Cardiac septum (tissue), 1 donor: ENCODE results near the gene PRCP. TPM values are rescaled to one million over a fixed set of nuclear protein-coding genes. Genes with fewer than 3 reads are reported as not detected.

ENCODE experiments used
- DNase-seq: peaks from one replicate; pipeline ENCODE4 v3.0.0-alpha.2; 2020; ENCODE audit warnings: low spot score
- intact Hi-C: fragments of 100-400 bp; cut with DNase I; formaldehyde crosslinking; loops from one replicate; pipeline ENCODE4 v1.14.0; 2022
- total RNA-seq: library from RNA; stranded (reverse); fragmentation: NEBNext Ultra II Directional; extraction: Animal tissue kit (Norgen Biotek cat#: 25700); gene quantifications from one replicate; pipeline ENCODE4 v1.2.1, GENCODE V29; 2021
- donor health status: DM: no; HTN: no; CAD: no.

The PRCP gene
- total RNA-seq, 1 donor from 2014 or later = 52.3 TPM

DNA sequence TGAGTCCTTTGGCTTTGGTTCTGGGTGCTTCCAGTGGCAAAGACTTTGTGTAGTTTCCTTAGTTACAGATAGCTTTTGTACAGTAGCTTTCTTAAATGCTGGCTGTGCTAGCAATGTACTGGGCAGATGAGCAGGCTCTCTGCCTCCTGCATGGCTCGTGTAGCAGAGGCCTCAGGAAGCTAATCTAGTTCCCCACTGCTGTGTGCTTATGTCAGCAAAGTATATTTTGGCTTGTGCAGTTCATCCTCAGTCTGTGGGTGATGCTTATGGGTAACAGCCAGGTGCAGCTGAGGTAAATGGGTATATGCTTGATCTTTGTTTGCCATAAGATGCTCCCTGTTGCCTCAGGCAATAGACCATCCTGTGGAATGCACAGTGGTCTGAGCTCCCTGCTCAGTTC lies 97.5 kb downstream of the PRCP start:
- DNase-seq = no peak
- intact Hi-C loops = no loop called here

GRCh38 chr11:82796998-82797961 lies 103.0 kb downstream of the PRCP start:
- intact Hi-C loops = no loop called here
- no peak for DNase-seq

- intact Hi-C loops = no loop called here
- DNase-seq = no peak
Observed at GRCh38 chr11:82794490-82794889, 105.7 kb downstream of the PRCP start.

GRCh38 chr11:82792822-82793569 lies 107.2 kb downstream of the PRCP start:
- intact Hi-C loops = no loop called here
- no peak for DNase-seq

GRCh38 chr11:82792319-82792718 lies 107.9 kb downstream of the PRCP start:
- intact Hi-C loops = no loop called here
- DNase-seq = no peak

DNA sequence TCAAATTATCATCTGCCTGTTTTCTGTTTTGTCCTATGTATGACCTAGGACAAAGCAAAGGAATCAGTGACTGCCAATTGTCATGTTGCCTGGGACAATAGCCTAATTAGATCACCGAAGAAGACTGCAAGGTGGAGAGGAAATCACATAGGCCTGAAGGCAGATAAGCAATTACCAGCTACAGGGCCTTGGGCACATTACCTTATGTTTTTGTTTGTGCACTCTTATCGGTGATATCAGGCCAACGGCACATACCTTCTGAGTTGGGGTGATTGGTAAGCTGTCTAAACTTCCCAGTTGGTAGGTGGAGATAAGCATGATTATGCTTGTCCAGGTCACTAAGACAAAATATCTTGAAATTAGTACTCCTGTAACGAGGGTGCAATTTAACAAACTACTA lies 108.5 kb downstream of the PRCP start:
- DNase-seq = no peak
- intact Hi-C loops = no loop called here

GRCh38 chr11:82790723-82791484 lies 109.3 kb downstream of the PRCP start:
- intact Hi-C loops = no loop called here
- DNase-seq = no peak

GRCh38 chr11:82787981-82788380 lies 112.2 kb downstream of the PRCP start:
- intact Hi-C loops = no loop called here
- no peak for DNase-seq

DNA sequence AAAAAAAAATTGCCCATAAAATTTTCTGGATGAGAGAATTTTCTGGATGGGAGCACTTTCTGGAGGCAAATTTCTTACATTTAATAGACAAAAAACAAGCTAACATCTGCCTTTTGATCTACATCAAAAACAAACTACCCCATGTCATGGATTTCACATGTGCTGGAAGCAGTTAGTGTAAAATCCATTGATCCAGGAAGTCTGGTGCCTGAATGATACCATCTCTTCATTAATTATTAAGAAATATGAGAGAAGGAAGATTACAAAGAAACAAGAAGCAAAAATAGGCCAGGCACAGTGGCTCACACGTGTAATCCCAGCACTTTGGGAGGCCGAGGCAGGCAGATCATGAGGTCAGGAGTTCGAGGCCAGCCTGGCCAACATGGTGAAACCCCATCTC lies 113.4 kb downstream of the PRCP start:
- no peak for DNase-seq
- intact Hi-C loops = no loop called here

GRCh38 chr11:82786001-82786400 lies 114.2 kb downstream of the PRCP start:
- DNase-seq = no peak
- intact Hi-C loops = no loop called here

DNA sequence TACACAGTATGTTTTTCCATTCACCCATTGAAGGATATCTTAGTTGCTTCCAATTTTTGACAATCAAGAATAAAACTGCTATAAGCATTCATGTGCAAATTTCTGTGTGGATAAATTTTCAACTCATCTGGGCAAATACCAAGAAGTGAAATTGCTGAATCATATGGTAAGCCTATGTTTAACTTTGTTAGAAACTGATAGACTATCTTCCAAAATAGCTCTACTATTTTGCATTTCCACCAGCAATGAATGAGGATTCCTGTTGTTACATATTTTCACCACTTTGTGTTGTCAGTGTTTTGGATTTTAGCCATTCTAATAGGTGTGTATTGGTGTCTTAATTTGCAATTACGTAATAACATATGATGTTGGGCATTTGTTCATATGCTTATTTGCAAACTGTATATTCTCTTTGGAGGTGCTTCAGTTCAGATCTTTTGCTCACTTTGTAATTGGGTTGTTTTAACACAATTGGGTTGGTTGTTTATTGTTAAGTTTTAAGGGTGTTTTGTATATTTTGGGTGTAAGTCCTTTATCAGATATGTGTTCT lies 117.3 kb downstream of the PRCP start:
- intact Hi-C loops = no loop called here

DNA sequence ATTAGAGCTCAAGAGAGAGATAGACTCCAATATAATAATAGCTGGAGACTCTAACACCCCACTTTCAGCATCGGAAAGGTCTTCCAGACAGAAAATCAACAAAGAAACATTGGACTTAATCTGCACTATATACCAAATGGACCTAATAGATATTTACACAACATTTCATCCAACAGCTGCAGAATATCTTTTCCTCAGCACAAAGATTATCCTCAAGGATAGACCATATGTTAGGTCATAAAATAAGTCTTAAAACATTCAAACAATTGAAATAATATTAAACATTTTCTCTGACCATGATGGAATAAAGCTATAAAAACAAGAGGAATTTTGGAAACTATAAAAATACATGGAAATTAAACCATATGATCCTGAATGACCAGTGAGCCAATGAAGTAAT lies 121.5 kb downstream of the PRCP start:
- DNase-seq = no peak
- intact Hi-C loops = no loop called here

More for the DNA sequence above, 117.3 kb downstream of the PRCP start:
- DNase-seq = no peak

GRCh38 chr11:82776377-82776776 lies 123.9 kb downstream of the PRCP start:
- no peak for DNase-seq
- intact Hi-C loops = no loop called here

GRCh38 chr11:82775736-82776346 lies 124.4 kb downstream of the PRCP start:
- no peak for DNase-seq
- intact Hi-C loops = no loop called here

- no peak for DNase-seq
- intact Hi-C loops = no loop called here
Observed at GRCh38 chr11:82775218-82775617, 125.0 kb downstream of the PRCP start.
